DOHH2 (cell line): ENCODE measurements around the gene PTPRC.
A peak's percentile ranks its signal among the peaks of the same experiment; 100 is the strongest.

Experiments used
- H3F3A ChIP-seq: fragments of 200-600 bp; sonication (generic), shearing (Covaris generic); 2 replicates; pipeline ENCODE4 v1.6.0; 2016; ENCODE audit warnings: antibody characterized with exemption, mild to moderate bottlenecking; ENCODE audit not compliant: control insufficient read depth, insufficient read depth
- H3K27ac ChIP-seq: fragments of 200-600 bp; sonication (generic); 2 replicates; pipeline ENCODE4 v1.5.1; 2014; ENCODE audit warnings: low read depth, mild to moderate bottlenecking, low read length, moderate library complexity
- H3K27me3 ChIP-seq: fragments of 200-600 bp; sonication (generic); 2 replicates; pipeline ENCODE4 v1.6.1; 2014; ENCODE audit warnings: mild to moderate bottlenecking, low read length, mixed read lengths; ENCODE audit not compliant: control insufficient read depth
- H3K36me3 ChIP-seq: fragments of 200-600 bp; sonication (generic); 2 replicates; pipeline ENCODE4 v1.6.1; 2014; ENCODE audit warnings: mild to moderate bottlenecking, low read length, moderate library complexity, mixed read lengths; ENCODE audit not compliant: control insufficient read depth
- H3K4me1 ChIP-seq: fragments of 200-600 bp; sonication (generic); 2 replicates; pipeline ENCODE4 v1.6.1; 2014; ENCODE audit warnings: mild to moderate bottlenecking, low read length, mixed read lengths; ENCODE audit not compliant: control insufficient read depth
- H3K4me2 ChIP-seq: fragments of 200-600 bp; sonication (generic); 2 replicates; pipeline ENCODE4 v1.6.0; 2014; ENCODE audit warnings: mild to moderate bottlenecking, low read length, moderate library complexity
- H3K4me3 ChIP-seq: fragments of 200-600 bp; sonication (generic); 2 replicates; pipeline ENCODE4 v1.5.1; 2014; ENCODE audit warnings: mild to moderate bottlenecking, low read length, mixed read lengths
- H3K79me2 ChIP-seq: fragments of 200-600 bp; sonication (generic); 2 replicates; pipeline ENCODE4 v1.6.1; 2014; ENCODE audit warnings: mild to moderate bottlenecking, low read length, mixed read lengths; ENCODE audit not compliant: control insufficient read depth
- H3K9me2 ChIP-seq: fragments of 200-600 bp; sonication (generic); replicated peaks from 2 replicates; pipeline ENCODE4 v1.6.1; 2014; ENCODE audit warnings: mild to moderate bottlenecking, low read length, mixed read lengths; ENCODE audit not compliant: control insufficient read depth
- H3K9me3 ChIP-seq: fragments of 200-600 bp; sonication (generic); 2 replicates; pipeline ENCODE4 v1.6.1; 2014; ENCODE audit warnings: antibody characterized with exemption, low read length, mixed read lengths; ENCODE audit not compliant: control insufficient read depth, insufficient read depth
- H4K20me1 ChIP-seq: fragments of 200-600 bp; sonication (generic); 2 replicates; pipeline ENCODE4 v1.6.0; 2014; ENCODE audit warnings: low read depth, mild to moderate bottlenecking, antibody characterized with exemption, low read length, moderate library complexity; ENCODE audit not compliant: control insufficient read depth, insufficient read depth
- EZH2phosphoT487 ChIP-seq: fragments of 200-600 bp; sonication (generic); IDR thresholded peaks from 2 replicates; pipeline ENCODE4 v1.6.1; 2017; ENCODE audit warnings: borderline replicate concordance, mild to moderate bottlenecking, antibody characterized with exemption, low read length, moderate library complexity, mixed read lengths
- TF ChIP-seq, protein P1 (sequence below): fragments of 200-600 bp; sonication (generic); IDR thresholded peaks from one replicate; pipeline ENCODE4 v1.5.1; 2014; ENCODE audit warnings: antibody characterized with exemption, mild to moderate bottlenecking, low read depth, low read length; ENCODE audit not compliant: poor library complexity, severe bottlenecking

The PTPRC gene

DNA sequence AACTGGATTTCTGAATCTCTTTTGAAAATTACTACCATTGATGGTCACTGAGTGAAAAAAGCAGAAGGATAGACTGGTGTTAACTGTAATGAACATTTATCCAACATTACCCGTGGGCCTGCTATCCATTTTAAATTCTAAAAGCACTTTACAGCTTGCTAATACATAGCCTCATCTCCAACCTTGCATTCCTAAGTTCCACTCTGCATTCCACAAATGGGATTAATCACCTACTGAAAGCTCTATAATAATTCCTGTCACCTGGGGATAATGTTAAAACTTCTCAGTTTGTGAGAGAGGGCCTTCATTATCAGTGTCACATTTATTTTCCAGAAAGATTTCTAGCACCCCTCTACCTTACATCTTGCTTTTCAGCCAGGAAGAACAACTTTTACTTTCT is 38.2 kb downstream of the PTPRC start:
- no peaks in the 10 kb centered on the region for H3K27me3 ChIP-seq
- H3K4me3 ChIP-seq, result peak overlapping the region; percentile 62
- peak overlapping the region; percentile 98 for H3K27ac ChIP-seq
- no peak for TF ChIP-seq EZH2phosphoT487
- TF ChIP-seq, protein P1, sequence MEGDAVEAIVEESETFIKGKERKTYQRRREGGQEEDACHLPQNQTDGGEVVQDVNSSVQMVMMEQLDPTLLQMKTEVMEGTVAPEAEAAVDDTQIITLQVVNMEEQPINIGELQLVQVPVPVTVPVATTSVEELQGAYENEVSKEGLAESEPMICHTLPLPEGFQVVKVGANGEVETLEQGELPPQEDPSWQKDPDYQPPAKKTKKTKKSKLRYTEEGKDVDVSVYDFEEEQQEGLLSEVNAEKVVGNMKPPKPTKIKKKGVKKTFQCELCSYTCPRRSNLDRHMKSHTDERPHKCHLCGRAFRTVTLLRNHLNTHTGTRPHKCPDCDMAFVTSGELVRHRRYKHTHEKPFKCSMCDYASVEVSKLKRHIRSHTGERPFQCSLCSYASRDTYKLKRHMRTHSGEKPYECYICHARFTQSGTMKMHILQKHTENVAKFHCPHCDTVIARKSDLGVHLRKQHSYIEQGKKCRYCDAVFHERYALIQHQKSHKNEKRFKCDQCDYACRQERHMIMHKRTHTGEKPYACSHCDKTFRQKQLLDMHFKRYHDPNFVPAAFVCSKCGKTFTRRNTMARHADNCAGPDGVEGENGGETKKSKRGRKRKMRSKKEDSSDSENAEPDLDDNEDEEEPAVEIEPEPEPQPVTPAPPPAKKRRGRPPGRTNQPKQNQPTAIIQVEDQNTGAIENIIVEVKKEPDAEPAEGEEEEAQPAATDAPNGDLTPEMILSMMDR, result no peak
- H3K79me2 ChIP-seq, result peaks cover 92% of the 10 kb centered on the region
- H3K4me1 ChIP-seq, result peaks cover 97% of the 10 kb centered on the region
- H3F3A ChIP-seq, result peaks cover 77% of the 10 kb centered on the region
- no peaks in the 10 kb centered on the region for H3K9me2 ChIP-seq
- no peaks in the 10 kb centered on the region for H3K9me3 ChIP-seq
- no peaks in the 10 kb centered on the region for H4K20me1 ChIP-seq
- peak overlapping the region; percentile 69 for H3K4me2 ChIP-seq
- peaks cover 73% of the 10 kb centered on the region for H3K36me3 ChIP-seq

DNA sequence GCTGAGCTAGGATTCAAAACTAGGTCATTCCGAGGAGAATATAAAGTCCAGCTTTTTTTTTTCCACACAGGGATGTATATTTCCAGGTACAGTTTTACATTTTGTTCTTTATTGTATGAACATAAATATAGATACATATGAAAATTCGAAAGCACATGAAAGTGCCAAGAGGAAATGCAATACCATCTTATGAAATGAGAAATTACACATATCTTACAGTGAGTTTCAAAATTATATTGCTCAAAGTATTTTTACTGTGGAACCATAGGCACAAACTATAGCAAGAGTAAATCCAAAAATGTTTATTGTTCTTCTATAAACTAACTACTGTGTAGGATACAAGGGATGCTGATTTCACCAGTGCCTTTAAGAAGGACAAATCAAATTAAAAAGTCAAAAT is 39.0 kb downstream of the PTPRC start:
- Histone ChIP-seq H3K27me3 (no peaks in the 10 kb centered on the region), H4K20me1 (no peaks in the 10 kb centered on the region), H3K79me2 (peaks cover 92% of the 10 kb centered on the region), H3K4me3 (peak overlapping the region; percentile 62), H3K9me2 (no peaks in the 10 kb centered on the region), H3K4me1 (peaks cover 97% of the 10 kb centered on the region), H3K9me3 (no peaks in the 10 kb centered on the region), H3K4me2 (peak overlapping the region; percentile 69), H3K27ac (peak overlapping the region; percentile 98), H3K36me3 (peaks cover 73% of the 10 kb centered on the region), H3F3A (peaks cover 81% of the 10 kb centered on the region)
- TF ChIP-seq, protein P1, result no peak

DNA sequence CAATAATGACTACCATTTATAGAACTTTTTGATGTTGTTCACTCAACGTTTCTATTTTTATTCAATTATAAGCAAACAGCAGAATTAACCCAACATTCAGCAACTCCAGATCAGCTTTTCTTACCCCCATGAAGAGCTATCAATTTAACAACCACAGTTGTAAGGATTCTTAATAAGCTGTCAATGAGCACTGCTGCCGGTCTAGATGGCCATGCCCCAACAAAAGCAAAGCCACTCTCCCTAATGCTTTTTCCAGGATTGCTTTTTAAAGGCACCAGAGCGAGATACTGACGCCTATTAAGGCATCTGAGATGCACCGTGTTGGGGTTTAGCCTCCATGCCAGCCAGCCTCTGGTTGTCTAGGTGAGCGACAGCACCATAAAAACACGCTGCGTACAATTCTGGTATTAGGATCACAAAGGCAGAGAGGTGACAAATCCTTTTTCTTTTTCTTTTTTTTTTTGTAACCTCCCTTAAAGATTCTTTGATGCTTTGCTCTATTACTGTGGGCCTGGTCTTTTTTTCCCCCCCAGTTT is 39.5 kb downstream of the PTPRC start:
- no peak for TF ChIP-seq EZH2phosphoT487
- TF ChIP-seq, protein P1, result no peak
- Histone ChIP-seq H3K79me2 (peaks cover 92% of the 10 kb centered on the region), H3K9me3 (no peaks in the 10 kb centered on the region), H3K36me3 (peaks cover 73% of the 10 kb centered on the region), H3K27me3 (no peaks in the 10 kb centered on the region), H3F3A (peaks cover 86% of the 10 kb centered on the region), H3K4me2 (peak overlapping the region; percentile 69), H3K27ac (peak overlapping the region; percentile 98), H3K4me1 (peaks cover 97% of the 10 kb centered on the region), H4K20me1 (no peaks in the 10 kb centered on the region), H3K9me2 (no peaks in the 10 kb centered on the region), H3K4me3 (peak overlapping the region; percentile 62)
